ENCODE data around the gene CD2.

The CD2 gene

GRCh38 chr1:116733476-116734365 is 20.5 kb upstream of the CD2 start:
- intact Hi-C loops (cut with DNase I; ENCODE audit: low total_unique reads): no loop called here
- Histone ChIP-seq H3K27me3 (peaks cover 0 to 4% of the 10 kb centered on the region in 2 donors), H3K4me1 (no peaks in the 10 kb centered on the region), H3K9me3 (no peaks in the 10 kb centered on the region), H3K27ac (no peak overlapping the region), H3K36me3 (no peaks in the 10 kb centered on the region), H3K4me3 (no peak overlapping the region)
- TF ChIP-seq, protein P1, sequence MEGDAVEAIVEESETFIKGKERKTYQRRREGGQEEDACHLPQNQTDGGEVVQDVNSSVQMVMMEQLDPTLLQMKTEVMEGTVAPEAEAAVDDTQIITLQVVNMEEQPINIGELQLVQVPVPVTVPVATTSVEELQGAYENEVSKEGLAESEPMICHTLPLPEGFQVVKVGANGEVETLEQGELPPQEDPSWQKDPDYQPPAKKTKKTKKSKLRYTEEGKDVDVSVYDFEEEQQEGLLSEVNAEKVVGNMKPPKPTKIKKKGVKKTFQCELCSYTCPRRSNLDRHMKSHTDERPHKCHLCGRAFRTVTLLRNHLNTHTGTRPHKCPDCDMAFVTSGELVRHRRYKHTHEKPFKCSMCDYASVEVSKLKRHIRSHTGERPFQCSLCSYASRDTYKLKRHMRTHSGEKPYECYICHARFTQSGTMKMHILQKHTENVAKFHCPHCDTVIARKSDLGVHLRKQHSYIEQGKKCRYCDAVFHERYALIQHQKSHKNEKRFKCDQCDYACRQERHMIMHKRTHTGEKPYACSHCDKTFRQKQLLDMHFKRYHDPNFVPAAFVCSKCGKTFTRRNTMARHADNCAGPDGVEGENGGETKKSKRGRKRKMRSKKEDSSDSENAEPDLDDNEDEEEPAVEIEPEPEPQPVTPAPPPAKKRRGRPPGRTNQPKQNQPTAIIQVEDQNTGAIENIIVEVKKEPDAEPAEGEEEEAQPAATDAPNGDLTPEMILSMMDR (IDR thresholded peaks at IDR 0.05): no peak
- DNase-seq: no peak

DNA sequence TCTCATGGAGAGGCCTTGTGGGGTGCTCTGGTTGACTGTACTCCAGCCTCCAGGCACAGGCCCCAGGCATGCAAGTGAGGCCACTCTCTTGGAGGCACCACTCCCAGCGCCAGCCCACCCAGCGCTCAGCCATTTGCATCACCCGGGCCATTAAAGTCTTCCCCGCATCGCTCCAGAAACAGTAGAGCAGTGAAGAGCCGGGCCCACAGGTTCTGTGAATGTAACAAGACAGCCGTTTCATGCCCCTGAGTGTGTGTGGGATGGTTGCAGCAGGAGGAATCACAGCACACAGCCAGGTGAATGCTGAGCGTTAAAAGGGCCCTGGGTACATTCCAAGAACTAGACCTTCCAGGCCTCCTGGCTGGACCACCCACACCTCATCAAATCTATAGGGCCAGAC is 19.0 kb upstream of the CD2 start:
- TF ChIP-seq, protein P1 (IDR thresholded peaks at IDR 0.05): no peak
- DNase-seq: no peak
- no peaks in the 10 kb centered on the region for H3K36me3 ChIP-seq
- H3K27ac ChIP-seq: no peak overlapping the region
- intact Hi-C loops (cut with DNase I; ENCODE audit: low total_unique reads): loop anchor here (5.0 kb wide), 1 partner anchor 317 kb away; no protein-coding TSS in a partner anchor
- H3K27me3 ChIP-seq: peaks cover 0 to 4% of the 10 kb centered on the region in 2 donors
- no peak overlapping the region for H3K4me3 ChIP-seq
- H3K4me1 ChIP-seq: no peaks in the 10 kb centered on the region
- no peaks in the 10 kb centered on the region for H3K9me3 ChIP-seq

- peak in 1 of 2 donors; percentile 32 for DNase-seq
- Histone ChIP-seq H3K27me3 (no peaks in the 10 kb centered on the region), H3K4me1 (no peaks in the 10 kb centered on the region), H3K27ac (no peak overlapping the region), H3K4me3 (no peak overlapping the region), H3K36me3 (no peaks in the 10 kb centered on the region), H3K9me3 (no peaks in the 10 kb centered on the region)
- intact Hi-C loops (cut with DNase I; ENCODE audit: low total_unique reads): loop anchor here (5.0 kb wide), 1 partner anchor 315 kb away; no protein-coding TSS in a partner anchor
- TF ChIP-seq, protein P1 (IDR thresholded peaks at IDR 0.05): peak; percentile 48 to 54
Measured at GRCh38 chr1:116737020-116737854, 17.0 kb upstream of the CD2 start.

DNA sequence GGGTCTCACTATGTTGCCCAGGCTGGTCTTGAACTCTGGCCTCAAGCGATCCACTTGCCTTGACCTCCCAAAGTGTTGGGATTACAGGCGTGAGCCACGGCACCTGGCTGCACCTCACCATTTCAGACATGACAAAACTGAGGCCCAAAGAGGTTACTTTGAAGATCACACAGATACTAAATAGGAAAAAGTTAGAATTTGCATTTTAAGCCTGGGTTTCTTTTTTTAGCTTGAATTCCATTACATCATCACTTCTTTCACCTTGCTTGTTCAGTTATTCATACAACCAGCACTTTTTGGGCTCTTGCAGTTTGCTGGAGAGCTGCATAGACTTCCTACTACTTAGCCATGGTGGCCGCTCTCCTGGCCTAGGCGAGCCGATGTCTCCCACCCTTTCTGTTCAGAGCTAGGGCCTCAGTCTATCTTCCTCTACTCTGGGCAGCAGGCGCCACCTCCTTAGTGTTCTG is 16.3 kb upstream of the CD2 start:
- H3K4me1 ChIP-seq: no peaks in the 10 kb centered on the region
- no peaks in the 10 kb centered on the region for H3K36me3 ChIP-seq
- no peak overlapping the region for H3K4me3 ChIP-seq
- no peaks in the 10 kb centered on the region for H3K27me3 ChIP-seq
- TF ChIP-seq, protein P1 (IDR thresholded peaks at IDR 0.05): no peak
- H3K27ac ChIP-seq: no peak overlapping the region
- no peak for DNase-seq
- intact Hi-C loops (cut with DNase I; ENCODE audit: low total_unique reads): loop anchor here (5.0 kb wide), 1 partner anchor 314 kb away; no protein-coding TSS in a partner anchor
- peaks cover 0 to 5% (median 5%) of the 10 kb centered on the region in 3 donors for H3K9me3 ChIP-seq

DNA sequence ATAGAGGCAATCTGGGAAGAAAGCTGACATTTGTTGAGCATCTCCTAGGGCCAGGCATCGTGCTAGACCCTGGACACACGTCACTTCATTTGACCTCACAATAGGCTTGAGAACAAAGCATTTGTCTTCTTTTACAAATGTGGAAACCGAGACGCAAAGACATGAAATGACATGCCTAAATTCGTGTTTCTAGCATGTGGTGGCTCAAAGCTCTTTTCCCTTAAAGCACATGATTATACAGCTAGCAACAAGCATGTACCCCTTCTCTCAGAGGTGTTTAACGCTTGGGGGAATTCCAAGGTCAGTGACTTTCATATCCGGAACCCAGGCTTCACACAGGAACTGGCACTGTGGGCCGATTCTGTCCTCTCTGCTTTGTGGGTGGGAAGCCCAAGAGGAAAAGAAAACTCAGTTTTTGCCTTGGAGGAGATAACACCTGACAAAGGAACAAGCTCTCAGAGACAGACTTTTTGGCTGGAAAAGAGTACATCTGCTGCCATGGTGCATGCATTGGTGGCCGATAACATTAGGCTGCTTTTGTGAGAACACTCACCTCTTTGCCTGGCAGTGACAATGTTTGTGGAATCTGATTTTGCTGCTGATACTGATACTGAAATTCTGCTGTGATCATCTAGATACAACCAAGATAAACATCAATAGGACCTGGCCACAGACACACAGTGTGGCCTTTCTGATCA is 15.4 kb upstream of the CD2 start:
- no peaks in the 10 kb centered on the region for H3K27me3 ChIP-seq
- H3K4me1 ChIP-seq: no peaks in the 10 kb centered on the region
- DNase-seq: no peak
- no peaks in the 10 kb centered on the region for H3K36me3 ChIP-seq
- H3K9me3 ChIP-seq: peaks cover 0 to 14% (median 14%) of the 10 kb centered on the region in 3 donors
- H3K4me3 ChIP-seq: no peak overlapping the region
- intact Hi-C loops (cut with DNase I; ENCODE audit: low total_unique reads): loop anchor here (5.0 kb wide), 1 partner anchor 313 kb away; no protein-coding TSS in a partner anchor
- TF ChIP-seq, protein P1 (IDR thresholded peaks at IDR 0.05): no peak
- H3K27ac ChIP-seq: no peak overlapping the region
